NB4 (cell line): ENCODE measurements around the gene CHST11.
"Not testable (repeated sequence)": the region's sequence is repeated elsewhere in the genome, so short reads cannot be mapped to it uniquely, and the experiment has no call there.

Source experiments
- DNase-seq: peaks from one replicate; pipeline ENCODE4 v3.0.0; 2010; ENCODE audit warnings: low read depth
- H3K4me3 ChIP-seq: one replicate; pipeline ENCODE4 v1.5.1; 2011; ENCODE audit warnings: mild to moderate bottlenecking, low read depth, low read length, moderate library complexity
- MYC ChIP-seq: IDR thresholded peaks from 2 replicates; pipeline ENCODE4 v1.6.1; 2011; ENCODE audit warnings: low read depth, low read length
- POLR2A ChIP-seq: IDR thresholded peaks from 2 replicates; pipeline ENCODE4 v1.6.1; 2011; ENCODE audit warnings: mild to moderate bottlenecking; ENCODE audit not compliant: insufficient read length; ENCODE audit errors: extremely low read depth
- TF ChIP-seq, protein P1 (sequence below): IDR thresholded peaks from one replicate; pipeline ENCODE4 v1.5.1; 2012; ENCODE audit warnings: low read depth, low read length
- TF ChIP-seq, protein P2 (sequence below): IDR thresholded peaks from 2 replicates; pipeline ENCODE4 v1.6.1; 2011; ENCODE audit warnings: low read depth, low read length

CHST11 gene

DNA sequence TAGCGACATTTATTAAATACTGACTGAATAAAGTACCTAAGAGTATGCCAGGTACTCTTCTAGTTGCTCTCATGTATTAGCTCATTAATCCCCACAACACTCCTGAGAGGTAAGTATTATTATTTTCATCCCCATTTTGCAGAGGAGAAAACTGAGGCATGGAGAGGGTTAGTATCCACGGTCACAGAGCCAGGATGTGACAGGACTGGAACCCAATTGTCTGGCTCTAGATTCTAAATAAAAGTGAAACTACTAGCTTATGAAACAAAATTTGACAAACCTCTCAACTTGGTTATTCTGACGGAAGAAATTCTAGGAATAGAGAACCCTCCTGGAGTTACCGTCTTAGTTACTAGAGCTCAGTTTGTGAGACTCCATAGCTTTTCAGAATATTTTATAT lies 112.2 kb downstream of the CHST11 start:
- peak overlapping the region; percentile 30 for H3K4me3 ChIP-seq
- DNase-seq: no peak
- TF ChIP-seq, protein P1, sequence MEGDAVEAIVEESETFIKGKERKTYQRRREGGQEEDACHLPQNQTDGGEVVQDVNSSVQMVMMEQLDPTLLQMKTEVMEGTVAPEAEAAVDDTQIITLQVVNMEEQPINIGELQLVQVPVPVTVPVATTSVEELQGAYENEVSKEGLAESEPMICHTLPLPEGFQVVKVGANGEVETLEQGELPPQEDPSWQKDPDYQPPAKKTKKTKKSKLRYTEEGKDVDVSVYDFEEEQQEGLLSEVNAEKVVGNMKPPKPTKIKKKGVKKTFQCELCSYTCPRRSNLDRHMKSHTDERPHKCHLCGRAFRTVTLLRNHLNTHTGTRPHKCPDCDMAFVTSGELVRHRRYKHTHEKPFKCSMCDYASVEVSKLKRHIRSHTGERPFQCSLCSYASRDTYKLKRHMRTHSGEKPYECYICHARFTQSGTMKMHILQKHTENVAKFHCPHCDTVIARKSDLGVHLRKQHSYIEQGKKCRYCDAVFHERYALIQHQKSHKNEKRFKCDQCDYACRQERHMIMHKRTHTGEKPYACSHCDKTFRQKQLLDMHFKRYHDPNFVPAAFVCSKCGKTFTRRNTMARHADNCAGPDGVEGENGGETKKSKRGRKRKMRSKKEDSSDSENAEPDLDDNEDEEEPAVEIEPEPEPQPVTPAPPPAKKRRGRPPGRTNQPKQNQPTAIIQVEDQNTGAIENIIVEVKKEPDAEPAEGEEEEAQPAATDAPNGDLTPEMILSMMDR: no peak
- TF ChIP-seq, protein P2, sequence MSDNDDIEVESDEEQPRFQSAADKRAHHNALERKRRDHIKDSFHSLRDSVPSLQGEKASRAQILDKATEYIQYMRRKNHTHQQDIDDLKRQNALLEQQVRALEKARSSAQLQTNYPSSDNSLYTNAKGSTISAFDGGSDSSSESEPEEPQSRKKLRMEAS: no peak
- no peak for TF ChIP-seq MYC
- TF ChIP-seq POLR2A: no peak

DNA sequence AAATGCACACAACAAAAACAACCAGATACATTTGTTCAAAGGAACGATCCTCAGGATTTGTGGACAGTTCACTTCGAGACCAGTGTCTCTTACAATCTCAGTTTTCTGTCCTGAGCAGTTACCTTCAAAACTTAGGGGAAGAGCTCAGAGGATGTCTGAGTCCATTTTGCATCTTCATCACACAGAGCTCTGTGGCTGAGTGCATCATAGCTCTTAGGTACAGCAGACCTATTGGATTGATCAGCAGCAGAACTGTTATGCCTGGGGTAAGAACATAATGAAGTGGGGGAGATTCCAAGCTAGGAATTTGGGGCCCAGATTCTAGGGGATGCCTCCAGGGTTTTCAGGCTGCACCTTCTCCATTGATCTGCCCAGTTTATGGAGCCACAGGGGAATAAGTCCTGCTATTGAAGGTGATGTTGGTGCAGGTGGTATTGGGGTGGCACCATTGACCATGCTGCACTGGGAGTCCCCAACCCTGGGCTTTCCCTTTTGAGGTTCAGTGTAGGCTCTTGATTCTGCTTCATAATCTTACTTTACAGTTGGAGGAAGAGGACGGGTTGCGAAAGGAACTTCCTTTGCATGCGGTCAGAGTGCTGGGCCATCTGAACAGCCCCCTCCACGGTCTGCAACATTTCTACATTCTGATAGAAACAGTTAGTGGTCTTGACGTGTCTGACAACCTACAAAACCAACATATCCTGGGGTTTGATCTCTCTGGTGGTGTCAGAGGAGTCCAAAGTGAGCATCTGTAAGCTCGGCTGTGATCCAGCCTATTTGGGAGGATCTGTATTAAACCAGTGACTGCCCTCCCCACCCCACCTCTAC lies 112.8 kb downstream of the CHST11 start:
- peak overlapping the region; percentile 47 for H3K4me3 ChIP-seq
- TF ChIP-seq, protein P1: no peak
- TF ChIP-seq, protein P2: peak; percentile 93
- peak; percentile 16 for TF ChIP-seq POLR2A
- peak; percentile 97 for TF ChIP-seq MYC
- DNase-seq: peak; percentile 100

DNA sequence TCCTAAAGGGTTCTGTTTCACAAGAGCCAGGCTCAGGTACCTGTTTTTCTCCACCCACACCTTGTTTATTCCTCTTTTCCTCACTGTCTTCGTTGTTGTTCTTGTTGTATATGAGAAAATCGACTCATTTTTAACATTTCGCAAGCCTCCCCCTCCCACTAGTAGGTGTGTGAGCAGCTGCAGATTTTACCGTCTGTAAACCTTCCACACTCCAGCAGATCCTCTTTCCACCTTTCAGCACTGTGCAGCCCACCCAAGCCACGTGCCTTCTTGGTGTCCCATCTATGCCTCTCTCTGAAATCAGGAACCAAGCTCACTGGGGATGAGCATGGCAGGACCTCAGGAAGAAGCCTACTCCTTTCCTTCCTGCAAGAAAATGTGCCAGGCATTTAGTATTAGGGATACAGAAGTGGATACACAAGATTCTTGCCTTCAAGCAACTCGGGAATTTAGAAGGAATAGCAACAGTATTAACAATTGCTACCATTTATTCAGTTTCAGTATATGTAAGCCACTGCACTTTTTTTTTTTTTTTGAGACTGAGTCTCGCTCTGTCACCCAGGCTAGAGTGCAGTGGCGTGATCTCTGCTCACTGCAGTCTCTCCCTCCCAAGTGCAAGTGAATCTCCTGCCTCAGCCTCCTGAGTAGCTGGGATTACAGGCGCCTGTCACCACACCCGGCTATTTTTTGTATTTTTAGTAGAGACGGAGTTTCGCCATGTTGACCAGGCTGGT lies 113.6 kb downstream of the CHST11 start:
- peak overlapping the region; percentile 47 for H3K4me3 ChIP-seq
- TF ChIP-seq MYC: peak; percentile 91
- peak; percentile 3 for TF ChIP-seq POLR2A
- TF ChIP-seq, protein P2: peak; percentile 96
- TF ChIP-seq, protein P1: no peak
- DNase-seq: peak; percentile 89

DNA sequence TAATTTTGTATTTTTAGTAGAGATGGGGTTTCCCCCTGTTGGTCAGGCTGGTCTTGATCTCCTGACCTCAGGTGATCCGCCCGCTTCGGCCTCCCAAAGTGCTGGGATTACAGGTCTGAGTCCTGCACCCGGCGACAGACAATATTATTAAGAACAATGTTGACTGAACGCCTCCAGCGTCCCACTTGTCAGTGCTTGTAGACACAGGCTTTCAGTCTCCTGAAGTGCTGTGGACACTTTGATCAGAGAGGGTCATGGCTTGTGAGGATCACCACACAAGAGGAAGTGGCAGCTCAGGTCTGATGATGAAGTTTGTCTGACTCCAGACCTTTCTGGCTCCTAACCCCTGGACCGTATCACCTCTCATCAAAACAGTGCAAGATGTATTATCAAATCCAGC lies 114.6 kb downstream of the CHST11 start:
- no peak overlapping the region for H3K4me3 ChIP-seq
- TF ChIP-seq, protein P2: no peak
- TF ChIP-seq POLR2A: no peak
- peak; percentile 71 for DNase-seq

DNA sequence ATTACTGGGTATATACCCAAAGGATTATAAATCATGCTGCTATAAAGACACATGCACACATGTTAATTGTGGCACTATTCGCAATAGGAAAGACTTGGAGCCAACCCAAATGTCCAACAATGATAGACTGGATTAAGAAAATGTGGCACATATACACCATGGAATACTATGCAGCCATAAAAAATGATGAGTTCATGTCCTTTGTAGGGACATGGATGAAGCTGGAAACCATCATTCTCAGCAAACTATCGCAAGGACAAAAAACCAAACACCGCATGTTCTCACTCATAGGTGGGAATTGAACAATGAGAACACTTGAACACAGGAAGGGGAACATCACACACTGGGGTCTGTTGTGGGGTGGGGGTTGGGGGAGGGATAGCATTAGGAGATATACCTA lies 117.6 kb downstream of the CHST11 start:
- H3K4me3 ChIP-seq, DNase-seq: not testable (repeated sequence)

DNA sequence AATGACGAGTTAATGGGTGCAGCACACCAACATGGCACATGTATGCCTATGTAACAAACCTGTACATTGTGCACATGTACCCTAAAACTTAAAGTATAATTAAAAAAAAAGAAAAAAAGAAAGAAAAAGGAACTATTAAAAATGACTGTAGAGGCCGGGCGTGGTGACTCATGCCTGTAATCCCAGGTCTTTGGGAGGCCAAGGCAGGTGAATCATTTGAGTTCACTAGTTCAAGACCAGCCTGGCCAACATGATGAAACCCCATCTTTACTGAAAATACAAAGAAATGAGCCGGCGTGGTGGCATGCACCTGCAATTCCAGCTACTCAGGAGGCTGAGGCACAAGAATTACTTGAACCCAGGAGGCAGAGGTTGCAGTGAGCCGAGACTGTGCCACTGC lies 118.0 kb downstream of the CHST11 start:
- DNase-seq: peak; percentile 71
- not testable (repeated sequence) for H3K4me3 ChIP-seq

DNA sequence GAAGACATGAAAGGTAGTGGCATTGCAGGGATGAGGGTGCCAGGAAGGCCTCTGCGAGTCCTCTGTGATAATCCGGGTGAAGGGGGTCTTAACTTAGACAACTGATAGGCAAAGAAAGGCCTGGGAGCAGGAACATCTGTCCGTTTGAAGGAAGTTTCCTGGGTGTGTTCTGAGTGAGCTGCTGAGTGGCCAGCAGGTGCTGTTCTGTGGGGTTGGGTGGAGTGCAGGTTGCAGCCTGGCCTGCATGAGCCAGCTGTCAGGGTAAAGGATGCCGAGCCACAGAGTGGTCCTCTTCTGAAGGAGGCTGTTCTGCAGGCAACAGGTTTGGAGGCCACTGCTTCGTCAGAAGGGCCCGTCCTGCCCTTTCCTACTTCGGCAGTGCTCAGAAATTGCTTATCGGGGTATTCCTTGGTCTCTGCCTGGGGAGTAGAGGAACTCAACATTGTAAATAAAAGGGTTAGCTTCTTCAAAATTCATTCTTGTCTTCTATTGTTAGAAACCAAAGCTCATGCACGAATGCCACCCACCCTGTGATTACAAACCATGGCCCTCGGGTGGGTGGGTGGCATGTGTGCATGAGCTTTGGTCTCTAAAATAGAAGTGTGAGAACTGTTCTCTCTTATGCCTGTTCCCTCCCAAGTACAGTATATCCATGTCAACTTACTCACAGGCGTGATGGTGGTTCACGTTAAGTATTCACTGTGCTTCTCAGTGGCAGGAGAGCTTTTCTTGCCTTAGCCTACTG lies 118.9 kb downstream of the CHST11 start:
- TF ChIP-seq, protein P1: no peak
- no peak for TF ChIP-seq POLR2A
- TF ChIP-seq, protein P2: no peak
- TF ChIP-seq MYC: no peak
- DNase-seq: no peak
- H3K4me3 ChIP-seq: no peak overlapping the region
